HEK293 (cell line): ENCODE results near the gene LRPPRC.

Experiments used
- CTCF ChIP-seq: fragments of 450-650 bp; formaldehyde crosslinking; IDR thresholded peaks from 2 replicates; pipeline ENCODE4 v1.5.1; 2016; ENCODE audit warnings: missing biosample characterization, missing genetic modification characterization
- ELK4 ChIP-seq: IDR thresholded peaks from 2 replicates; pipeline ENCODE4 v1.6.1; 2011; ENCODE audit warnings: mild to moderate bottlenecking, low read depth, low read length, borderline replicate concordance
- KLF10 ChIP-seq: fragments of 450-650 bp; IDR thresholded peaks from 2 replicates; pipeline ENCODE4 v1.5.1; 2018; ENCODE audit warnings: missing biosample characterization, mild to moderate bottlenecking, missing genetic modification characterization
- SP2 ChIP-seq: fragments of 450-650 bp; formaldehyde crosslinking; IDR thresholded peaks from 2 replicates; pipeline ENCODE4 v1.5.1; 2016; ENCODE audit warnings: missing biosample characterization, missing genetic modification characterization
- ZNF10 ChIP-seq: fragments of 450-650 bp; formaldehyde crosslinking; IDR thresholded peaks from 2 replicates; pipeline ENCODE4 v1.5.1; 2017; ENCODE audit warnings: missing biosample characterization, missing genetic modification characterization
- ZNF274 ChIP-seq, 2 experiments: fragments of 200-500 bp in 1 of 2; fragments of 450-650 bp in 1 of 2; sonication (Bioruptor generic) in 1 of 2; formaldehyde crosslinking in 1 of 2; IDR thresholded peaks; 2 replicates each; pipeline versions ENCODE4 v1.5.1 to v1.6.1; 2014 to 2016; ENCODE audit warnings: borderline replicate concordance in 1 of 2, inconsistent platforms in 1 of 2, low read length in 1 of 2, missing biosample characterization in 1 of 2, missing genetic modification characterization in 1 of 2
- ZNF302 ChIP-seq: fragments of 450-650 bp; formaldehyde crosslinking; IDR thresholded peaks from 2 replicates; pipeline ENCODE4 v1.5.1; 2016; ENCODE audit warnings: missing biosample characterization, missing genetic modification characterization, low read depth
- ZNF777 ChIP-seq: fragments of 450-650 bp; formaldehyde crosslinking; IDR thresholded peaks from 2 replicates; pipeline ENCODE4 v1.5.1; 2017; ENCODE audit warnings: missing biosample characterization, missing genetic modification characterization, borderline replicate concordance
- TF ChIP-seq, protein P1 (sequence below): fragments of 450-650 bp; formaldehyde crosslinking; IDR thresholded peaks from 2 replicates; pipeline ENCODE4 v1.5.1; 2016; ENCODE audit warnings: missing biosample characterization, missing genetic modification characterization

- peak; percentile 61 for TF ChIP-seq CTCF (tag by site-specific recombination)
- TF ChIP-seq ZNF274 (IDR thresholded peaks at IDR 0.05; ENCODE audit: low read length), result no peak
- TF ChIP-seq ZNF274 (tag by site-specific recombination; IDR thresholded peaks at IDR 0.05; ENCODE audit: borderline replicate concordance), result no peak
- TF ChIP-seq, protein P1, sequence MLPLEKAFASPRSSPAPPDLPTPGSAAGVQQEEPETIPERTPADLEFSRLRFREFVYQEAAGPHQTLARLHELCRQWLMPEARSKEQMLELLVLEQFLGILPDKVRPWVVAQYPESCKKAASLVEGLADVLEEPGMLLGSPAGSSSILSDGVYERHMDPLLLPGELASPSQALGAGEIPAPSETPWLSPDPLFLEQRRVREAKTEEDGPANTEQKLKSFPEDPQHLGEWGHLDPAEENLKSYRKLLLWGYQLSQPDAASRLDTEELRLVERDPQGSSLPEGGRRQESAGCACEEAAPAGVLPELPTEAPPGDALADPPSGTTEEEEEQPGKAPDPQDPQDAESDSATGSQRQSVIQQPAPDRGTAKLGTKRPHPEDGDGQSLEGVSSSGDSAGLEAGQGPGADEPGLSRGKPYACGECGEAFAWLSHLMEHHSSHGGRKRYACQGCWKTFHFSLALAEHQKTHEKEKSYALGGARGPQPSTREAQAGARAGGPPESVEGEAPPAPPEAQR, result no peak
- TF ChIP-seq KLF10 (tag by site-specific recombination), result no peak
- TF ChIP-seq ZNF302 (tag by site-specific recombination), result no peak
- no peak for TF ChIP-seq ZNF10 (tag by site-specific recombination)
- TF ChIP-seq SP2, result no peak
- no peak for TF ChIP-seq ELK4
- TF ChIP-seq ZNF777 (tag by site-specific recombination), result no peak
Observed at GRCh38 chr2:43898134-43898837, 97.5 kb downstream of the LRPPRC start.
